ENCODE results near the gene ZNF618.

Gene ZNF618

DNA sequence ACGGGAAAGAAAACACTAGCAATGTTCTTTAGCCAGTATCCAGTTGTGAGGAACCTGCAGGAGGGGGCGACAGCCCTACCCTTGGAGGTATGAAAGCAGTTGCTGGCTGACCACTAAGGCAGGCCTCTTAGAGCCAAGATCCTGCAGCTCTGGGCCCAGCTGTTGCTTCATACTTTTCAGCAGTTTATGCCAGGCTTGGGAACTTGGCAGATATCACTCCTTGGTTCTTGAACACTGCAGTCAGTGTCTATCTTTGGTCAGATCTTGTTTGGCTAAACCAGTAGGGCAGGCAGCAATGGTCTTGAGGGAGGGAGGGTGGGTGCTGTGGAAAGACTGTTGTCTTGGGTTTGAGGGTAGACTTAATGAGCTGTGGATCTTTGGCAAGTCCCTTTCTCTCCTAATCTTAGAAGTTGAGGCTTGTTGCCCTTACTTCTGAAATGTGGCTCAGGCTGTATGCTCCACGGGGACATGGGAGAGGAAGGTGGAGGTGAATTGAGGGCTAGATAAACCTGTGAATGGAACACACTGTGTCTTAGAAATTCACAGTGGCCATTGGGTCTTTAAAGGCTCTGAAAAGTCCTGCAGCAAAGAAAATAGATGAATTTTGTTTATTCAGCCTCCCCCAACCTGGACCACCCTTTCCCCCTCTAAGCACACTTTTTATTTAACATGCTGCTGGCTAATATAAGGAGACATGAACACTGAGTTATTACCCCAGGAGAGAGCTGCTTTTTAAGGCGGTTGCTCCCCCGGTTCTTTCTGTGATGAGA lies 37.5 kb downstream of the ZNF618 start:
- no peak for DNase-seq

- DNase-seq: no peak
Measured at GRCh38 chr9:113914517-113914916, 38.4 kb downstream of the ZNF618 start.

GRCh38 chr9:113915817-113916434 lies 39.8 kb downstream of the ZNF618 start:
- no peak for DNase-seq

GRCh38 chr9:113916931-113917330 lies 40.8 kb downstream of the ZNF618 start:
- no peak for DNase-seq

DNA sequence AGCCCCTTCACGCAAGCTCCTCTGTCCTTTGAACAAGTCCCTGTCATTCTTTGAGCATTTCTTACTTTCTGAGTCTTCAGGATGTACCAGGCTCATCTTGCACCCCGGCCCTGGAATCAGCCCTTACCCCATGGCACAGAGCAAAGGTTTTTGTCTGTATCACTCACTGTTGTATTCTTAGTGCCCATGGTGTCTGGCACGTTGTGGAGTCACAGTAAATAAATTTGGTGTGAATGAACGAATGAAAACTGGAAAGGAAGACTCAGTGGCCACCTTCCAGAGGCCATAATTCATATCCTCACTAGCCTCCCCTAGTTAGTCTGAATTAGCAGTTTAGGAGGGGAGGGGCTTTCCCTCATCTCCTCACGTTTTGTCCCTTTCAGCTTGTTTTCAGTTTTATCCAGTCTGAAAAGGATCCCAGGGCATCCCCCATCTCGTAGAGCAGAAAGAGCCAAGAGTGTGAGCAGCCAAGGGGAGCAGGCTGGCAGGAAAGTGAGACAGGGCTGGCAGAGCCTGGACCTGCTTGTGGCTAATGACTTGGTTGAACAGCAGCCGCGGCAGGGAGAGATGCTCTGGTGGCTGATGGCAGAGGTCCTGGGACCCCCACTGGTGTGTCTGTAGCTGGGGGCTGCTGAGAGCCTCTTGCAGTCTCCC lies 42.7 kb downstream of the ZNF618 start:
- no peak for DNase-seq

DNA sequence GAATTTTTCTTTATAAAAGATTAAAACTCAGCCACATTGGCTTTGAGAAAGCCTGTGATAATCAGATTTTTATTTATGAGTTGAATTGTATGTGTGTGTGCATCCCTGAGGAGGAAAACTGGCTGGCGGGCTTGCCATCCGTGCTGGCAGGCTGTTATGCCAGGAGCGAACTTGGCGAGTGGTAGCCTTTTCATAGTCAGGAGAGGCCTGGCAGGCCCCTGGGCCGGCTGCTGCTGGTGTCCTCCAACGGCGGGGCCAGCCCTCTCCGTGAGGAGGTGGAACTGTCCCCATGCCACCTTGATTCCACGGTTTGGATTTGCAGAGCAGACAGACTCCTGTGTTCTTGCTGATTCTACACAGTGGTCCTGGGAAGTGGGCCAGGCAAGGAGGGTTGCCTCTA lies 43.3 kb downstream of the ZNF618 start:
- no peak for DNase-seq

- DNase-seq: no peak
Measured at GRCh38 chr9:113919871-113920270, 43.8 kb downstream of the ZNF618 start.

- DNase-seq: no peak
Measured at GRCh38 chr9:113920872-113921271, 44.8 kb downstream of the ZNF618 start.

GRCh38 chr9:113921396-113921925 lies 45.4 kb downstream of the ZNF618 start:
- DNase-seq: no peak

DNA sequence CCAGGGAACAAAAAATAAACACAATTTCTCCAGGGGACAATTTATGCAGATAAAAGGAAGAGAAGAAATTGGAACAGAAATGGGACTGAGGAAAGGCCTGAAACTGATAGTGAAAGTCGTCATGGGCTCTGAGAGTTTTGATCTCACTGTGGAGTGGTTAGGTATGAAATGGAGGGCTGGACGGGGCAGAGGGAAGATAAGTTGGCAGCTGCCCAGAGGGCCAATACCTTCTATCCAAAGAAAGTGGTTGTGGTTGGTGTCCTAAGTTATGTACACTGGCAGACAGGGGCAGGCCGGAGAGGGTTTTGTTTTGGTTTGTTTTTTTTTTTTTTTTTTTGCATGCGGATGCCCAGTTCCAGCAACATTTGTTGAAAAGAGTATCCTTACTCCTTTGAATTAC lies 46.1 kb downstream of the ZNF618 start:
- DNase-seq: no peak

DNA sequence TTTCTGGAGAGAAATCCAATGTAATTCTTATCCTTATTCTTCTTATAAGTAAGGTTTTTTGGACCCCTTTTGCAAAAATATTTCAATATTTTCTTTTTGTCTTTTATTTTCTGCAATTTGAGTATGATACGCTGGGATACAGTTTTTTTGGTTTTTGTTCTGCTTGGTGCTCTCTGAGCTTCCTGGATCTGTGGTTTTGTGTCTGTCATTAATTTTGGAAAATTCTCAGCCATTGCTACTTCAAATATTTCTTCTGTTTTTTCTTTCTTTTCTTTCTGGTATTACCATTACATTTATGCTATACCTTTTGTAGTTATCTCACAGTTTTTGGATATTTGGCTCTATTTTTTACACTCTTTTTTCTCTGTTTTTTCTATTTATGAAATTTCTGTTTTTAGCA lies 50.1 kb downstream of the ZNF618 start:
- DNase-seq: no peak

DNA sequence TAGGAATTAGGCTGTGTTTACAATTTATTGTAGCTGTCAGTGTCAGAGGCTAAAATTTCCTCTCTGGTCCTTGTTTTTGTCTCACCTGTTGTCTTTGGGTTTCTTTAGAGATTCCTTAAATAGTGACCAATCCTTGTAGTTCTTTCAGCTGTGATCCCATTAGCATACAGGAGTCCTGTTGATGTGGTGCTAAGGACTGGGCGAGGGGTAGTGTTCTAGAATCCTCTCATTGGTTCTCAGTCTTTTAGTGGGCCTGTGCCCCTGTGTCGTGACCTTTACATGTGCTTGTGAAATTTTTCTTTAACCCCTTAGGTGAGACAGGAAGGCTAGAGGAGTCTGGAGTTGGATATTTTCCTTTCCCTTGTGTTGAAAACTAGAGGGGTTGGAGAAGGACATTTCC lies 51.2 kb downstream of the ZNF618 start:
- DNase-seq: no peak

- DNase-seq: no peak
Measured at GRCh38 chr9:113928269-113928668, 52.2 kb downstream of the ZNF618 start.

DNA sequence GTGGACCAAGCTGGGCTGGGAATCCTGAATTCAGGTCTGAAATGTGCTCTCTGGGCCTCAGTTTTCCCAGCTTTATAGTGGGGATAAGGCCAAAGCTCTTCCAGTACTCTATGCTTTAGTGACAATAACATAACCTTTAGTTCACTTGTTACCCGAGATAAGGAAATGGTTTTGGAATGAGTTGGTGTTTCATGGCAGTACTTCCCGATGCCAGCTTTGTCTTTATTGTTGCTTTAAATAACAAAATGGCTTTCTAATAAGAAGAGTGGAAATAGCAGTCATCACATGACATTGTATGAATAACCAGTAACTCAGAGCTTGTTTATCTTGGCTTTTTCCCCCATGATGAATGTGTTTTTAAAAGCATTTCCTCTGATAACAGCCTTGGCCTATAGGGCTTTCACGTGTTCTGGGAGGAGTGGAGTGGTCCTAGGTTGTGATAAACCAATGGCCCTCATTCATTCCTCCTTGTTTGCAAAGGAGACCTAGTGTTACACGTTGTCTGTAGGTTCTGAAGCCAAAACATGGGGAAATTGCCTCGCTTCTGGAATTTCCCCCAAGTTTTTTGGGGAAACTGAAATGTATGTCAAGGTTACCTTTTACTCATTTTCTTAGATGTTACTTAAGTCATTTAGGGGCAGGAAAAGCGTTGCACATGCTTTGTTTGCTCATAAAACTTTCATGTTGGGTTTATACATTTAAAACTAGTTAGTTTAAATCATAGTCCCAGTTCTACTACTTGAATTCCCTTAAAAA lies 53.7 kb downstream of the ZNF618 start:
- DNase-seq: no peak

- DNase-seq: no peak
Measured at GRCh38 chr9:113930390-113930783, 54.3 kb downstream of the ZNF618 start.

- DNase-seq: no peak
Measured at GRCh38 chr9:113931140-113931539, 55.0 kb downstream of the ZNF618 start.

DNA sequence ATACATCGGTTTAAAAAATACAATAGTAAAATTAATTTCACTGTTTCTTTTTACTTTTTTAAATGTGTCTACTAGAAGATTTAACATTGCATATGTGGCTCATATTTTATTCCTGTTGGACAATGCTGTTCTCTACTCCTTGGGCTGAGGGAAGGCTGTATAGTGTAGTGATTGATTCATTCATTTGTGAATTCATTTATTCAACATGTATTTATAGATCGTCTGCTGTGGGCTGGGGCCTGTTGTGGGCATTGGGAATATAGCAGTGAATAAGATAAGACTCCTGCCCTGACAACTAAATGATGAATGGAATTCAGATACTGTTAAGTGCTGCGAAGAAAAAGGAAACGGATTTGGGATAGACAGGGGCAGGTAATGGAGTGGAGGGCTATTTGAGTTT lies 55.7 kb downstream of the ZNF618 start:
- no peak for DNase-seq

GRCh38 chr9:113932906-113933584 lies 56.9 kb downstream of the ZNF618 start:
- no peak for DNase-seq

GRCh38 chr9:113933671-113934070 lies 57.6 kb downstream of the ZNF618 start:
- no peak for DNase-seq

- DNase-seq: no peak
Measured at GRCh38 chr9:113934167-113934828, 58.2 kb downstream of the ZNF618 start.

DNA sequence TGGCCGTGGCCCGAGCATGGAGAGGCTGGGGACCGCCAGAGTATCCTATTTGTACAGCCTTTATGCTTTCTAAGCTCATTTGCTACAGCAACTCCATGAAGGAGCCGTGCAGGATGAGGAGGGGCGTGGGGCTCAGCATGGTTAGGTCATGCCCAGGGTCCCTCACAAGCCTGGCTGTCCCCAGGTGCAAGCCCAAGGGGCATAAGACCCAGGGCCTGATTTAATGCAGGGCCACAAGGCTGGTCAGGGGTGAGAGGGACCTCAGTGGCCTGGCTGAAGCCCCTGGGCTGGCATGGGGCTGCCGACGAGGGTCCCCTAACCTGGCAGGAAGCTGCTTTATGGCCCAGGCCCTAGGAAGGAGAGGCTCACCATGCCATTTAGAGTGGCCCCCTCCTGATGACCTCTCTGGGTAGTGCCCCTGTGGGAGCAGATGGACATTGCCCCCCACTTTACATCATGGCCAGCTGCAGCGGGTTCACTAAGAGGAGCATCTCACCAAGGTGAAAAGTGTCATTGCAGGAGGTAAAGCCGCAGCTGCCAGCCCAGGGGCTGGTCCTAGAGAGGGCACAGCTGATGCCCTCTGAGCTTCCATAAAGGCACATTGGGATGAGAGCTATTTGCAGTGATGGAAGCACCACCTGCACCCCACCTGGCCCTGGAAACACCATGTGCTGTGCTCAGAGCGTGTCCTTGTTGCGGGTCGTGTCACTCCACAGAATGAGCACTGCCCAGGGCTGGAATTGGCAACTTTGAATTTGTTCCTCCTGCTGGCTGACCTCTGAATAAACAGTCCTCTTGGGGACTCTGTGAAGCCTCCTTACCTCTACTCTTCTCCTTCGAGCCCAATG lies 58.9 kb downstream of the ZNF618 start:
- DNase-seq: no peak
